Cerebellar cortex (tissue), 1 donor: ENCODE results near the gene KREMEN1.

ENCODE experiments used
- DNase-seq: peaks from one replicate; pipeline ENCODE4 v3.0.0-alpha.2; 2015; ENCODE audit warnings: low spot score

The KREMEN1 gene

DNA sequence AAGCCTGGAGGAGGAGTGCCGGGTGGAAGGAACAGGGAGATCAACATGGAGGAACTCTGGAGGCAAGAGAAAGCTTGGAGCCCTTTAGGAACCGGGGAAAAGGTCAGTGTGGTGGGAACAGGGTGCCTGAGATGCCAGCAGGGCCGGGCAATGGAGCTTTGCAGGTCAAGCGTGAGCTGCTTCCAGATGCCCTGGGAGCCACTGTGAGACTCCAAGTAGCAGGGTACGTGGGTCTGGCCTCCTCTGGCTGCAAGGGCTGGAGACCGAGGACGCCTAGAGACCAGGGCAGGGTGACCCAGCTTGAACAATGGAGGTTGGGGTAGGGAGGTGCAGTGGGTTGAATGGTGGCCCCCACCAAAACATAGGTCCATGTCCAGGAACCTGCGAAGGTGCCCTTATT is 117.2 kb downstream of the KREMEN1 start:
- DNase-seq, result no peak

DNA sequence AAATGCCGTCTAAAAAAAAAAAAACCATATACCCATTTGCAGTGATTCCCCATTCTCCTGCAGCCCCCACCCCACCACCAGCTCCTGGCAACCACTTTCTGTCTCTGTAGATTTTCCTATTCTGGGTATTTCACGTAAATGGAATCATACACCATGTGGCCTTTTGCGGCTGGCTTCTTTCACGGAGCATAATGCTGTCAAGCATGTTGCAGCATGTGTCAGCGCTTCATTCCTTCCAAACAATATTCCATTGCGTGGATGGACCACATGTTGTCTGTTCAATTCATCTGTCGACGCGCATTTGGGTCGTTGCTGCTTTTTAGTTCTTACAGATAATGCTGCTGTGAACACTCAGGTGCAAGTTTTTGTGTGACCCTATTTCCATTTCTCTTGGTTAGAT is 118.1 kb downstream of the KREMEN1 start:
- no peak for DNase-seq

DNA sequence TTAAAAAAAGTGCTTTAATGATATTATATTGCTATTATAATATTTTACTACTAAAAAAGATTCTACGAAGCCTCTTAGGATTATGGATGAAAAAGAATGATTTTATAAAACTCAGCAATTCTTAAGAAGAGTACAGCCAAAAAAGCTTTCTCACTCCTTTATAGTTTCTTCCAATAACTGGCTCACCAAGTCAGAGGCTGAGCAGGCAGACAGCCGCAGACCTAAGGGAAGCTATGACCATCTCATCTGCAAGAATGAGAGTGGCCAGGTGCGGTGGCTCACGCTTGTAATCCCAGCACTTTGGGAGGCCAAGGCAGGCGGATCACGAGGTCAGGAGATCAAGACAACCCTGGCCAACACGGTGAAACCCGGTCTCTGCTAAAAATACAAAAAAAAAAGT is 120.2 kb downstream of the KREMEN1 start:
- DNase-seq, result no peak

DNA sequence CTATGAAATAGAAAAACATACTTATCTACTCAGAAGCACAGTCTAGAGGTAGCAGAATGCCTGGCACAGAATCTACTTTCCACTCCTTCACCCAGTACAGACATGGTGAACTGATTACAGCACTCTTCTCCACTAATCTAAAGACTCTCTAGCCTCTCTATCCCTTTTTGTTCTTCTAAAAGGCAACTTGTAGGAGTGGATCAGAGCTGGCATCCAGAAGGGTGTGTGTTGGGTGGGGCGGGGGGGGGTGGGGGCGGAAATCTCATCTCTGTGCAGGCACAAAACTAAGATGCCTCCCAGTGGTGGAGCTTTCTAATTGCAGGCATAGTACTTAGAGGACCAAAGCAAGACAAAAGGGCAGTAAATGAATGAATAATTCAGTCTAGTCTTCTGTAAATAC is 121.3 kb downstream of the KREMEN1 start:
- no peak for DNase-seq

DNA sequence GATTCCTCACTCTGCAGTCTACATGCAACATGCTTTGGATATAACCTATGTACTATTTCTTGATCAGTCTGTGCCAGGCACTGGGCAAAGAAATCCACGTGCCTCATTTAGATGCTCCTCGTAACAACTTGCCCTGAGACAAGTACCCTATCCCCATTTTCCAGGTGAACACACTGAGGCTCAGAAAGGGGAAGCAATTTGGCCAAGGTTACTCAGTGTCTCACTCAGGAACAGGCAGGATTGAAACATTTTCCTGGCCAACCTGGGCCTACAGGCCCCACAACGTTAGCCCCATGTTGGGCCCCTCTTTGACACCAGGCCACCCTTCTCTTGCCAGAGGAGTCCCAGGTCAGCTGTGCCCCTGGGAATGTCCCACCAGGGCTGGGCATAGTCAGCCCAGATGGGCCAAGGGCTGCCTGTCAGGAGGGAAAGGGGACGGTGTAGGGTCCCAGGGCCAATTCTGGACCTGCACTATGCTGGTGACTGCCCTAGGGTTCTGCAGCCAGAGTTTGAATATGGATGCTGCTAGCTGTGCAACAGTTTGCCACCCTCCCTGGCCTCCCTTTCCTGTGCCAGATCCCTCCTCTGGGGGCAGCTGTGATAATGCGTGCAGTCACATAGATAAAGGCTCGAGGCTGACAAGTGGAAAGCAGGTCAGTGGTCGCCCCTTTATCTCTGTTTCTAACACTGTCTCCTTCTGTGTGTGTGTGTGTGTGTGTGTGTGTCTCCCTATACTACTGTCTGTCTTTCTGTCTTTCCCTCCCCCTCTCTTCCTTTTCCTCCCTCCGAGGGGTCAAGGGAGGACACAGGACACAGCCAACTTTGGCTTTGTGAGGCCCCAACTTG is 122.5 kb downstream of the KREMEN1 start:
- no peak for DNase-seq

DNA sequence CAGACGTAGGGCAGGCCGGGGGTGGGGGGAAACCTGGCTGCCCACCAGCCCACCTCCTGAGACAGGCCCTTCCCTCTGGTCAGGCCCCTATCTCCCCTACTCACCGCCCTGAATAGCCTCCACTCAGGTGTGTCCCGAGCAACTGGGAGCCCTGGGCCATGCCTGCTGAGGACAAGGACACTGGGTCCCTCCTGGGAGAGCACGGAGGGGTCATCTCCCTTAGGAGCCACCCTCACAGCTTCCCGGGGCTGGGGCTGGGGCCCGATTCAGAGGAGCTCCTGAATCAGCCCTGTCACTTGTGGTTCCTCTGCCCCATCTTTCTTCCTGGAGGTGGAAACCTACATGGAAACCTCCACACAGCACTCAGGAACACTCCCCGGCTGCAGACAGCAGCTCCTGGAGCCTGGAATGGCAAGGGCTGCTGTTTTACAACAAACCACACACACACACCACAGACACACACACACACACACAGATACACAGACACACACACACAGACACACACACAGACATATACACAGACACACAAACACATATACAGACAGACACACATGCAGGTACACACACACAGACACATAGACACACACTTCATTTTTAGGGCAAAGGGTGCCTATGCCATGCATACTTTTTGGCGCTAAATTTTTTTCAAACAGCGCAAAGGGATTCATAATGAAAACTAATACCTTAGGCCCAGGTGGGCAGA is 123.3 kb downstream of the KREMEN1 start:
- DNase-seq, result no peak

DNA sequence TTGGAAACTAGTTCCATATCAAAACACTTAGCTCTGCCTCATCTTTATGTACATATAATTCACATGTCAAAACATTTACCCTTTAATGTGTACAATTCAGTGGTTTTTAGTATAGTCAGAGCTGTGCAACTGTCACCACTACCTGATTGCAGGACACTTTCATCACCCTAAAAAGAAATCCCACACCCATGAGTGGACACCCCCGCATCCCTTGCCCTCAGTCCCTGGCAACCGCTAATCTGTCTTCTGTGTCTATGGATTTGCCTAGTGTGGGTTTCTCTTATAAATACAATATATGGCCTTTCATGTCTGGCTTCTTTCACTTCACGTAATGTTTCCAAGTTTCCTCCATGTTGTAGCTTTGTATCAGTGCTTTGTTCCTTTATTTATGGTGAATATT is 124.3 kb downstream of the KREMEN1 start:
- DNase-seq, result no peak

DNA sequence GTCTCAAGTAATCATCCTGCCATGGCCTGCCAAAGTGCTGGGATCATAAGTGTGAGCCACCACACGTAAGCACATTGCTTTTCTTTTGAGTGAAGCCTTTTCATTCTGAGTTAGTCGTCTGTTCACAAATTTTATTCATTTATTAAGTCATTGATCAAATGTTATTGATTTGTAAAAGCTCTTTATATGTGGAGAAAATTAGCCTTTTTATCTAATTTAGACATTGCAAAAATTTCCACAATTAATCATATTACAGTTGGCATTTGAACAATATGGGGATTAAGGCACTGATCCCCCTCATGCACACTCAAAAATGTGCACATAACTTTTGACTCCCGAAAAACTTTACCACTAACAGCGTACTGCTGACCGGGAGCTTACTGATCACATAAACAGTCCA is 125.4 kb downstream of the KREMEN1 start:
- DNase-seq, result no peak

DNA sequence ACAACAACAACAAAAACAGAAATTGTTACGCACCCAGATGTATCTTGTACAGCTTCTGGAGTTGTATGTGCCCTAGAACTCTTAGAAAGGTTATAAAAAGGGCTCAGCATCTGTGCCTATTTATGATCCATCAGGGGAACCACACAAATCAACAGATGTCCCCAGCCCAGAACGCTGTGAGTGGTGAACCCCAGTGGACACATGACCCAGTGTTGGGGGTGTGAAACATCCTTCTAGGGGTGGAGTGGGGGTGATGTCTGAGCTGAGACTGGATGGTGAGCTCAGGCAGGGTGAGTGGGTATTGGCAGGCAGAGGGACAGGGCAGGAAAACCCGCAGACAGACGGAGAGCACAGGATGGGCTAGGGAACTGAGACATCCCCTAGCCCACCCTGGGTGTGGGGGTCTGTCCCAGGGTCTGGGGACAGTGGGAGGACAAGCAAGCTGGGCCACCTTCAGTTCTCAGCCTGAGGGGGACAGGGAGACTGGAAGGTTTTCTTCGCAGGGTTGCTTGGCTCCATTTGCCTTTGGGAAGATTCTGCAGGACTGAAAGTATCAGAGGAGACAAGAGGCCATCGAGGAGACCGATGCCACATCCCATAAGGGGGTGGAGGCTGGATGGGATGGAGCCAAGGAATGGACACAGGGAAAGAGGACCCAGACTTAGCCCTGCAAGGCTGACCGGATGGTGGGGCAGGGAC is 127.0 kb downstream of the KREMEN1 start:
- DNase-seq, result no peak

DNA sequence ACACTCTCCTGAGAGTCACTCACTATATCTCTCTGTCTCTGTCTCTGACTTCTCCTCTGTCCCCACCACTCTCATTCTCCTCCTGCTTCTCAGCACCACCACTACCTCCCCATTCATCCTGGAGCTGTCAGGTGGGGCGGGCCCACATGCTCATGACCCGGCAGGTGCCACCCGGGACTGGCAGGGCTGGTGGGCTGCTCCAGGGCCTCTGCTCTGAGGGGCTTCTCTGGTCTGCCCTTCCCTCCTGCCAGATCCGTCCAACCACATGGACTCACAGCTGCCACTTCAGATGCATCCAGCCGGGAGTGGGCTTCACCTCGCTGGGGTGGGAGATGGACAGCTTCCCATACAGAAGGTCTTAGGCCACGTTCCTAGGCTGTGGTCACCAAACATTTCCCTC is 128.1 kb downstream of the KREMEN1 start:
- DNase-seq, result no peak

DNA sequence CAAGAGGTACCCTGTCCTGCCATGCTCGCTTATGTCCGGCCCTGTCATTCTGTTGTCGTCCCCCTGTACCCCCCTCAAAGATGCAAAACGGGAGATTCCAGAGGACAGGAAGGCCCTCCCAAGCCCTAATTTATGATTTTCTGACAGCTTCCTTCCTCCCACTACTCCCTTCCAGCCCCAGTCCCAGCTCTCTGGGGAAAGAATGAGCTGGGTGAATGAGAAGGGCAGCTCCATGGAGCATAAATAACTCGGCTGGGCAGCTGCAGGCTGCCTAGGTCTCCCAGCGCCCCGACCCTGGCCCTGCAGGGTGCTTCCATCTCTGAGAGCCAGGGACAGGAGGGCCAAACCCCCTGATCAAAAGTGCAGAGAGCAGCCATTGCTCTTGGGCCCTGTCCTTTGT is 128.9 kb downstream of the KREMEN1 start:
- DNase-seq, result no peak

DNA sequence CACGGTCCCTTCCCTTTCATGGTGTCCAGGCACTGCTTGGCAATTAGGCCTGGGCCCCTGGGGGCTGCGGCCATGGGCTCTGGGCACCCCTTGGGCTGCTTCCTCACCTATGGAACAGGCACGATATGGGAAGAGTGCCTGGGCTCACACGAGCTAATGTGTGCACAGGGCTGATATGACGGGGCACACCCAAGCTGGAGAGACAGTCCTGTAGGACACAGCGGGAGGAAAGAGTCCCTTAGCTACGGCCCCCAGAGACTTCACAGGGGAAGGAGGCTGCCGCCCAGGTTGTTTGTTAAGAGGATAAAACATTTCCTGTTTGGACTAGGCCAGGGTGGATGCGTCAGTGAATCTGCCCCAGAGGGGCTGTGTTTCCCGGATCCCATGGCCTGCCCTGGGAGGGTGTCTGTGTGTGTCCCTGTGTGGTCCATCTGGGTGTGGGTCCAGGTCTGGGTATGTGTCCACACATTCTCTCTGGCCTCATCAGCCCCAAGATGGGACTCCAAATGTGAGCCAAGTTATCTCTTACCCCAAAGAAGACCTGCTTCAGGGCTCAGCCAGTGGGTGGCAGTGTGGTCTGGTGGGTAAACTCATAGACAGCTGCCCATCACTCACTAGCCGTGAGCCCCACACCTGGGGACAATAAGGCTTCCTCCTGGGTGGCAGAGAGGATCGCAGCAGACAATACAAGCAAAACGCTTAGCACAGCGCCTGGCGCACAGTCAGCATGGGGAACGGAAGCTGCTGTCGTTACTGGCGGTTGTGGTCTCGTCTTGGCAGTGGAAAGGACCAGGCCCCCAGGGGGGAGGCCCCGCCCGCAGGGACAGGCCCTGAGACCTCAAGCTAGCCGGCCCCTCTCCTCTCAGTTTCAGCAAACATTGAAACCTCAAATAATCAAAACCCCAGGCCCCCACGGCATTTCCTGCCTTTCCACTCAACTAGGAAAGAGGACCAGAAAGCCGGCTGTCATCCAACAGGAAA is 129.7 kb downstream of the KREMEN1 start:
- DNase-seq, result no peak

DNA sequence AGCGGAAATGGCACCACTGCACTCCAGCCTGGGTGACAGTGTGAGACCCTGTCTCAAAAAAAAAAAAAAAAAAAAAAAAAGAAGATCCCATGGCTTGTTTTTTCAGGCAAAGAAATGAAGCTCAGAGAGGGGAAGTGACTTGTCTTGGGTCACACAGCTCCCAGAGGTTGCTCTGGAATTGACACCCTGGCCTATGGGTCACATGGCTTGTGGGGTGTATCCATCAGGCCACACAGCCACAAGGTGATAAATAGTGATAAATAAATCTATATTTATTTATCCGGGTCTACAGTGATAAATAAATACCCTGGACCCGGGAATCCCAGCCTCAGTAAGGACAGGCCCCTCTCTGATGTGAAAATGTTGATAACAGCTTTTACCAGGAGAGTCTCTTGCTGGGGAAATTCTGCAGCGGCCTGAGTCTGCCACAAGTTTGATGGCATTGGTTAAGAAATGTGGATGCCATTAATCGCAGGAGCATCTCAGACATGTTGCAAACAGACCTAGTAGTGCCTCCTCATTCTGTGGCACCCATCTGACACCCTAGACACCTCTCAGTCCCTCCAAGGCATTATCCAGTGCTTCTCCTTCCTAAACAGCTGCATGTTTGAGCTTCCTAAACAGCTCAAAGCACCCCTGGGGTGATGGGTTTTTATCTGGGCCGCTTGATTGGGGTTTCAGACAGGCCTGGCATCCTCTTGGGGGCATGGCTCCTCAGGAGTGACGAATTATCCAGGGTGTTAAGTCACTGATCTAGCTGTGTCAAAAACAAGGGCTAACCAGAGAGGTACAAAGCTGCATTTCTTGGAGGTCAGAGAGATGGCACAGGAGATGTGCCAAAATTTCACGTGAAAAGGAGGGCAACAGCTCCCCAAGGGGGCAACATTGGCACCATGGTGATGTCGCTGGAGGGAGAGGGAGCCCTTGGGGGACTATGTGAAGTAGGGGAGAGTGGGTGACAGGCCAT is 130.9 kb downstream of the KREMEN1 start:
- DNase-seq, result no peak

DNA sequence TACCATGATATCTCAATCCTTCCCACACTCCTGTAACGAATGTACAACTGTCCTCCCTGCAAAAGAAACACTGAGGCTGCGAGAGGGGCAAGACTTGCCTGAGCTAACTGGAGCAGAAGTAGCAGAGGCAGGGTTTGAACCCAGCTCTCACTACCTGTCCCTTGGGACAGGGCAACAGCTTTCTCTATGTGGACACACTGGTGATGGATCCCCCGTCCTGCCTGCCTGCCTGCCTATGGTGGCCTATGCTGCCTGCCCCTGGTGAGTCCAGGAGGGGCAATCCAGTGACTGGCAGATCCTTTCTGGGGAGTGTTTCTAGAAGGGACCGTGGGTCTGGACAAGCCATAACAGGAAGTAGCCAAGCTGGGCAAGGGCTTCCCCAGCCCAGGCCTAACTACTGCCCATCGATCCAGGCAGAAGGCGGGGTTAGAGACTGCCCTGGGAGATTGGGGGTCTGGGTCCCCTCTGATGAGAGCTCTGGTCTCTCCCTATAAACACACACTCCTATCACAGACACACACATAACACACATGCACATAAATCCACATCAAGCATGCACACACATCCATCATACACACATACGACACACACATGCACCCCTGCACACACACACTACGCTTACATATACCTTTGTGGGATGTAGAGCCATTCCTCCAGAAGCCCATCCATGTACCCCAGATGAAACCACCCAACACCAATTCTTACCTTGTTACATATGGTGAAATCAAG is 131.8 kb downstream of the KREMEN1 start:
- no peak for DNase-seq

DNA sequence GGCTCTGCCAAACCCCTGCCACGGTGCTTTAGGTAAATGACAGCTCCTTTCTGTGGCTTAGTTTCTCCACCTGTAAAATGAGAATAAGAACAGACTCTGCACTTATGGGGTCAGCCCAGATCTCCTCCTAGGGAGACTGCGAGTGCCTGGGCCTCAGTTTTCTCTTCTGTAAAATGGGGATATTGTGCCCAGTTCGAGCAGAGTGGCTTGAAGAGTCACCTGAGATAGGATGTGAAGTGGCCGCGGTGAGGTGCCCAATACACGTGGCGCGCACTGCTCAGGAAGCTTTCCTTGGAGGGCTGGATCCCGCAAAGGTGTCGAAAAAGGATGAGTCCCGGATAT is 132.4 kb downstream of the KREMEN1 start:
- DNase-seq, result no peak

DNA sequence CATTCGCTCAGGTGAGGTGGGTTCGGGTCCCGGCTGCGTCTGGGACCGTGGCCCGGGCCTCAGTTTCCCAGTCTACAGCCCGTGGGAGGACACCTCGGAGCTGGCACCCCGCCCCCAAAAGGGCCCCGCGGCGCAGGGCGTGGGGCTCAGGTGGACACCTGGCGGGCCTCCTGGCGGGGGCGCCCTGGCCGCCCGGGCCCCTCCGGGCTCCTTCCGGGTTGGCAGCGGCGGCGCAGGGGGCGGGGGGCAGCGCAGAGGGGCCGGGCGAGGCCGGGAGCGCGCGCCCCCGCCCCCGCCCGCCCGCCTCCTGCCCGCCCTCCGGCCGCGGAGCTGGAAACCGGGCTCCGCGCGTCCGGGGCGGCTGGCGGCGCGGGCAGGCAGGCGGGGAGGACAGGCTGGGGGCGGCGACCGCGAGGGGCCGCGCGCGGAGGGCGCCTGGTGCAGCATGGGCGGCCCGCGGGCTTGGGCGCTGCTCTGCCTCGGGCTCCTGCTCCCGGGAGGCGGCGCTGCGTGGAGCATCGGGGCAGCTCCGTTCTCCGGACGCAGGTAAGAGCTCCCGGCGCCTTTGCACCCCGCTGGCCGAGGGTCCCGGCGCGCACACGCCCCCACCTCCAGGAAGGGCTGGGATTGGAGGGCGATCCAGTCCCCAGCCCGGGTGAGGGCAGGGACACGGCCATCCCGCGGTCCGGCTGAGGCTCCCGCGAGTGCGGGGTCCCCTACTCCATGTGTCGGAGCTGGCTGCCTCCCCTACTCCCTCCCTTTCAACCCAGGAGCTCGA is 132.9 kb downstream of the KREMEN1 start, which contains the start of gene EMID1:
TSS of gene EMID1 (plus strand) at position 303 of the 778 bp plus-strand sequence. CDS start at position 446, 143 bp downstream.
- DNase-seq, result no peak

DNA sequence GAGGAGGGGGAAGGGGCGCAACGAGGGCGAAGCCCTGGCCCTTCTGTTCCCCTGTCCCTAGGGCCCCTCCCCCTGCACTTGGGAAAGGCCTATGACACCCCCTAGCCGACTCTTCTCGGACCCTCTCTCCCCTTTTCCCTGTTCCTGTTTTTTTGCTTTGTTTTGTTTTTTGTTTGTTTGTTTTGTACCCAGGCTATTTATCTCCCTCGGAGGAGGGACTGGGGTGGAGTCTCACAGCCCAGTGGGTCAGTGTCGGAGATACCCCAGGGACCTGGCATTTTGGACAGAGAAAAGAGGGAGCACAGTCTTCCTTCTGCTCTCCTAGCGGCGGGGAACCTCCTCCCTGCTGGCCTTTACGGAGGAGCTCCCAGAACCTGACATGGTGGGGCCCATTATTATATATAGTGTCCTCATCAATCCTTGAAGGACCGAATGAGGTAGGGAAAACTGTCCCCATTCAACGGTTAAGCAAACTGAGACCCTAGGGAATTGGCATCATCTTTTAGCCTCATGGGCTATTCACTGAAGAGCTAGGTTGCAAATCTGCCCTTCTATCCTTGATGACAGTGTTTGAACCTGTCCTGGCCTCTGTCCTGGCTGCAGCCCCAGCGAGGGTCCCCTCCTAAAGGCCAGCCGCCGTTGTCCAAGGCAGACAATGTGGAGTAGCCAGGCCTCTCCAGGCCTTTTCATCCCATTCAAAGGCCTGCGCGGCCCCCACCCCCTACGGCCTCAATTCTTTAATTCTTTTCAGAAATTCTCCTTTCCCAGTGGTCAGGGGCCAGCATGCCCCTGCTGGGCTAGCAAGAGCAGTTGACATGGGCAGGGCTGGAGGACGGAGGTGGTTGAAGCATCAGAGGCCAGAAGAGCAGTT is 133.8 kb downstream of the KREMEN1 start:
- no peak for DNase-seq

DNA sequence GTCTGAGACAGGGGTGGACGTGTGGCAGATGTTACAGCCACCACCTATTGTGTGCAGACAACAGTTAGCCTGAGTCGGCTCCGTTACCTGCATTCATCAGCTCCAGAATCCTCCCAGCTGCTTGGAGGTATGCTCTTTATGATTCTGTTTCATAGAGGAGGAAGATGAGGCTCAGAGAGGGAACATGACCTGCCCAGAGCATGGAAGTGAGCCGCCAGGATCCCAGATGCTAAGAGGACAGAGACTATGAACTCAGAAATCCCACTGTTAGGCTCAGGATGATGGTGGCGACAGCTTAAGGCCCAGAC is 134.4 kb downstream of the KREMEN1 start:
- no peak for DNase-seq
